Smooth muscle cell of the pulmonary artery (primary cell): ENCODE data around the gene FBXO33. TPM values are rescaled to one million over a fixed set of nuclear protein-coding genes. Genes with fewer than 3 reads are reported as not detected.

Experiments
- total RNA-seq: library from RNA; depleted of rRNA; stranded (reverse); fragments of >200 nt; gene quantifications from 2 replicates; pipeline ENCODE4 v1.2.3, GENCODE V29; 2014

Gene FBXO33, protein sequence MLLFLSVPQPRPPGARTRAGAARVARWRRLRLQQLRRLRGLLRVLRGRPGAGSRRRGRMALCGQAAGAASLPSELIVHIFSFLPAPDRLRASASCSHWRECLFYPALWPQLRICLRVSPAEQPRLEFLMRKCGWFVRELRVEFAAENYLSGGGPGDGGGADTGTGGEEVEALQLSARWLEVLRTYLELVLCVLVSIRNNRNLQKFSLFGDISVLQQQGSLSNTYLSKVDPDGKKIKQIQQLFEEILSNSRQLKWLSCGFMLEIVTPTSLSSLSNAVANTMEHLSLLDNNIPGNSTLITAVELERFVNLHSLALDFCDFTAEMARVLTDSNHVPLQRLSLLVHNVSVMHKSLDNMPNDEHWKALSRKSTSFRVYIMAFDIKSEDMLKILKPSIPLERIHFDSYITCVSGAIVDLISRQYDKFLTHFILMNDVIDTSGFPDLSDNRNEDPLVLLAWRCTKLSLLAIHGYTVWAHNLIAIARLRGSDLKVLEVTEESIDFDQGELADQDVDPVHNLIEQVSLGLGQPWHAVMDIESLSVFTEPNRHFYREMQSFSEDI
- total RNA-seq, result 16.6 and 20.3 TPM in 2 replicates

DNA sequence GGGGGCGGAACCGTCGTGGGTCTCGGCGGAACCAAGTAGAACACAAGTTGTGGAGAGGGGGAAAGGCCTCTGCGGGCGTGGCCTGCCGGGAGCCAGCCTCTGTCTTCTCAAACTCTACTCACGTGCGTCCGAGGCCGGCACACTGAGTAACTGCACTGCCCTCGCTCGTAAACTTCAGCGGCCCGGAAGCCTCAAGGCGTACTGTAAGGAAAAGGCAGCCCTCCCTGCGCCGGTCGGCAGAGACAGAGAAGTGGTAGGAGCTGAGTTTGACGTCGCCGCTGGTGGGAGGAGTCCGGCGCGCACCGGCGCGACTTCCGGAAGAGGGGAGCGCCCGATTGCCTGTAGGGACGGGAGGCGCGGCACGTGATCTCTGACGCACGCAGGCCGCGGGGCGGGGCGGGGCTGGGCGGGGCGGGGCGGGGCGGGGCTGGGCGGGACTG lies at the start of gene FBXO33:
Gene FBXO33 (minus strand): TSS at position 255 of the 440 bp plus-strand sequence. CDS start 271 bp downstream, outside the sequence.

Other genes with a start within 250 kb of the FBXO33 start
- gene MIA2, start 198.5 kb downstream of the FBXO33 start, total RNA-seq, result 12.0 and 15.3 TPM in 2 replicates